ENCODE data around the gene MSRB3.

- TF ChIP-seq PHF8 (conservative IDR thresholded peaks at IDR 0.05; ENCODE audit: low read depth, low read length), result no peak
- no peak for TF ChIP-seq CTCF (IDR thresholded peaks at IDR 0.05; ENCODE audit: control extremely low read depth in 1 of 3, insufficient read depth in 1 of 3, low read depth in 1 of 3, low read length in 3 of 3)
- no peak for TF ChIP-seq POLR2A (IDR thresholded peaks at IDR 0.05; ENCODE audit: control extremely low read depth in 1 of 2, low read depth in 2 of 2, low read length in 2 of 2)
- TF ChIP-seq RFX5 (IDR thresholded peaks at IDR 0.05; ENCODE audit: borderline replicate concordance, low read depth, low read length), result no peak
- no peak for TF ChIP-seq SUZ12 (IDR thresholded peaks at IDR 0.05; ENCODE audit: low read length)
- TF ChIP-seq TCF12 (IDR thresholded peaks at IDR 0.05; ENCODE audit: low read depth, low read length), result no peak
- no peak for TF ChIP-seq MAX (IDR thresholded peaks at IDR 0.05)
- TF ChIP-seq TAF1 (IDR thresholded peaks at IDR 0.05; ENCODE audit: low read depth, low read length), result no peak
- TF ChIP-seq NRF1 (IDR thresholded peaks at IDR 0.05; ENCODE audit: low read depth, low read length), result no peak
- no peak for TF ChIP-seq RAD21 (IDR thresholded peaks at IDR 0.05 in 1 of 2, conservative IDR thresholded peaks at IDR 0.05 in 1 of 2; ENCODE audit: low read depth in 2 of 2, low read length in 2 of 2)
- no peak for TF ChIP-seq HDAC2 (IDR thresholded peaks at IDR 0.05; ENCODE audit: borderline replicate concordance in 1 of 2, low read depth in 2 of 2, low read length in 2 of 2)
- TF ChIP-seq SP1 (IDR thresholded peaks at IDR 0.05; ENCODE audit: low read depth, low read length), result no peak
Observed at GRCh38 chr12:65432114-65432513, 153.6 kb downstream of the MSRB3 start.
